HG02571 (cell line): ENCODE data around the gene SH3TC1.

ENCODE experiments used
- ATAC-seq: cut with Tn5 transposase; IDR thresholded peaks from one replicate; pipeline ENCODE4 v1.9.1; 2021; ENCODE audit warnings: mild to moderate bottlenecking, moderate library complexity; ENCODE audit not compliant: unreplicated experiment

The SH3TC1 gene

GRCh38 chr4:8179771-8180170 lies 19.3 kb upstream of the SH3TC1 start:
- no peak for ATAC-seq

- ATAC-seq: no peak
These were observed 18.6 kb upstream of the SH3TC1 start for GRCh38 chr4:8180310-8181093.

- ATAC-seq: no peak
These were observed 18.0 kb upstream of the SH3TC1 start for GRCh38 chr4:8181119-8181518.

- no peak for ATAC-seq
These were observed 17.2 kb upstream of the SH3TC1 start for GRCh38 chr4:8181844-8182243.

- ATAC-seq: no peak
These were observed 16.8 kb upstream of the SH3TC1 start for GRCh38 chr4:8182294-8182693.

GRCh38 chr4:8182858-8183725 lies 16.0 kb upstream of the SH3TC1 start:
- no peak for ATAC-seq

- no peak for ATAC-seq
These were observed 15.0 kb upstream of the SH3TC1 start for GRCh38 chr4:8184061-8184460.

- no peak for ATAC-seq
These were observed 13.8 kb upstream of the SH3TC1 start for GRCh38 chr4:8185295-8185694.

- no peak for ATAC-seq
These were observed 13.2 kb upstream of the SH3TC1 start for GRCh38 chr4:8185930-8186329.

GRCh38 chr4:8188085-8188484 lies 11.0 kb upstream of the SH3TC1 start:
- no peak for ATAC-seq

- ATAC-seq: no peak
These were observed 10.1 kb upstream of the SH3TC1 start for GRCh38 chr4:8188743-8189550.

GRCh38 chr4:8189551-8190466 lies 9.3 kb upstream of the SH3TC1 start:
- ATAC-seq: no peak

GRCh38 chr4:8191136-8191747 lies 7.8 kb upstream of the SH3TC1 start:
- no peak for ATAC-seq

- ATAC-seq: peak; percentile 74
These were observed 6.0 kb upstream of the SH3TC1 start for GRCh38 chr4:8192748-8193738.

GRCh38 chr4:8194306-8195242 lies 4.5 kb upstream of the SH3TC1 start:
- no peak for ATAC-seq

GRCh38 chr4:8195431-8195830 lies 3.7 kb upstream of the SH3TC1 start:
- ATAC-seq: no peak

- ATAC-seq: no peak
These were observed 3.1 kb upstream of the SH3TC1 start for GRCh38 chr4:8195841-8196458.
